ENCODE data around the gene USP49. TPM values are rescaled to one million over a fixed set of nuclear protein-coding genes. Genes with fewer than 3 reads are reported as not detected.

USP49 gene
- total and polyA plus RNA-seq, 2 of the 4 experiments (the other 2 are of a cell fraction): 1.4 to 2.1 TPM

DNA sequence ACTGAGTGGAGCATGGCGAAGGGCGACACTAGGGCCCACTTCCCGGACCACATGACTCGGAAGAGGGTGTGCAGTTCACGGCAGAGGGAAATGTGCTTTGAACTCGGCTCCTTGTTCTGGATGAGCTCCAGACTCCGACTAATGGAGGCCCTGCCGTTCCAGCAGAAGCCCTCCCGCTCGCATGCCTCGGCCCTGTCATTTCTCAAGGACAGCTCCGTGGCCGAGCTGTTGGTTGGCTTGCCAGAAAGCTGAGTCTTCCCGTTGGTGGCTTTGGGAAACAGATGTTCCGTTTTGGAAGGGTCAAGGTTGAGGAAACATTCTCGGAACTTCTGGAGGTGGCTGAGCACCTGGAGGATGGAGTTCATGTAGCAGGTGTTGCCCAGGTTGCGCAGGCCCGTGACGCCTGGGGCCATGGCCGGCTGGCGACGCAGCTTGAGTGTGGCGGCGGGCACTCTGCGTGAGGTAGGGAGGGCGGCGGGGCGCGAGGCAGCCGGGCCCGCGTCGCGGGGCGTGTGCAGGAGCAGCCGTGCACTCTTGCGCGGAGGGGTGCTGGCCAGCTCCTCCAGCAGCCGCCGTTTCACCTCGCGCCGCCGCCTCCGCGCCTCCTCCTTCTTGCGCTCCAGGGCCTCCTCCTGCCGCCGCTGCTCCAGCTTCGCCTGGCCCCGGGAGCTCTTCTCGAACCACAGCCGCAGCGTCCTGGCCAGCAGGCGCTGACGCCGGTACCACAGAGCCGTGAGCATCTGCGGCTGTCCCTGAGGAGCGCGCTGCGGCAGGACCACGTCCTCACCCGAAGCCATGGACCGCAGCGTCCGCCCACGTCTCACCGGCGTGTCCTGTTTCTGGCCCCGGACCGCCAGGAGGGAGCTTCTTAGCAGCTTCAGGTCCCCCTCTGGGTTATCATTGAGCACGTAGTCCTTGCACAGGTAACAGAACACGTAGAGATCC, 89.1 kb downstream of the USP49 start:
- ATAC-seq (ENCODE audit: low read depth) (no peak), DNase-seq (no peak)
- Histone ChIP-seq H3K9me1 (ENCODE audit: insufficient read depth, low read length) (no peaks in the 10 kb centered on the region), H3K4me1 (ENCODE audit: control insufficient read depth, insufficient read depth, low read length) (no peaks in the 10 kb centered on the region), H3K36me3 (ENCODE audit: control insufficient read depth, insufficient read depth, low read length) (peaks cover 13% of the 10 kb centered on the region), H3K4ac (ENCODE audit: low read depth, low read length) (no peak overlapping the region), H3K4me3 (ENCODE audit: insufficient read depth, low read depth, low read length) (no peak overlapping the region), H2BK5ac (ENCODE audit: low read depth, low read length, poor library complexity, severe bottlenecking) (no peak overlapping the region), H2BK120ac (ENCODE audit: low read depth, low read length) (no peak overlapping the region), H3K27me3 (ENCODE audit: control insufficient read depth, insufficient read depth, low read length) (no peaks in the 10 kb centered on the region), H2AK9ac (replicated peaks; ENCODE audit: low read depth, low read length, poor library complexity) (no peak overlapping the region), H3K9me3 (ENCODE audit: control insufficient read depth, insufficient read depth, low read length) (no peaks in the 10 kb centered on the region), H3K79me1 (ENCODE audit: low read depth in 1 of 2, low read length in 2 of 2) (no peaks in the 10 kb centered on the region; a peak in 1 of 4 replicates), H3K9ac (ENCODE audit: low read depth, low read length) (no peak overlapping the region), H3K14ac (replicated peaks; ENCODE audit: low read depth, low read length) (no peak overlapping the region), H4K91ac (ENCODE audit: insufficient read depth, low read depth, low read length) (no peak overlapping the region), H4K20me1 (ENCODE audit: insufficient read depth, low read length) (no peaks in the 10 kb centered on the region), H2BK15ac (ENCODE audit: low read depth, low read length) (no peak overlapping the region), H3K56ac (ENCODE audit: extremely low read depth, insufficient read depth, low read length) (no peak overlapping the region), H3K18ac (ENCODE audit: low read depth, low read length) (no peak overlapping the region), H2BK20ac (ENCODE audit: low read depth, low read length) (no peak overlapping the region), H2AK5ac (ENCODE audit: low read depth, low read length) (no peak overlapping the region), H4K8ac (ENCODE audit: low read depth in 2 of 2, low read length in 2 of 2) (no peak overlapping the region), H3K4me2 (ENCODE audit: low read depth, low read length) (no peak overlapping the region), H4K5ac (ENCODE audit: low read depth, low read length) (no peak overlapping the region), H2AFZ (replicated peaks; ENCODE audit: low read length, poor library complexity) (no peak overlapping the region), H3K27ac (ENCODE audit: insufficient read depth, low read length) (no peak overlapping the region), H3K23ac (ENCODE audit: low read depth, low read length) (no peak overlapping the region)
- ChIA-PET POLR2A (ENCODE audit: unreplicated experiment) (no interaction called here), CTCF (no interaction called here)
- in situ Hi-C loops (cut with MboI; ENCODE audit: low sequenced_read_pairs) (no loop called here), intact Hi-C loops (cut with micrococcal nuclease) (no loop called here), dilution Hi-C loops (cut with HindIII; ENCODE audit: low sequenced_read_pairs, unreplicated experiment) (no loop called here)
- WGBS, 2 experiments (ENCODE audit: extremely low coverage in 2 of 2, insufficient read length in 1 of 2): 93% methylated on average over 51 of the region's 74 CpGs; no CpG with 5 or more reads in 1 of the 2 experiments
- no TSS peak for BruUV-seq (replicated peaks)
- TF ChIP-seq, protein P1, sequence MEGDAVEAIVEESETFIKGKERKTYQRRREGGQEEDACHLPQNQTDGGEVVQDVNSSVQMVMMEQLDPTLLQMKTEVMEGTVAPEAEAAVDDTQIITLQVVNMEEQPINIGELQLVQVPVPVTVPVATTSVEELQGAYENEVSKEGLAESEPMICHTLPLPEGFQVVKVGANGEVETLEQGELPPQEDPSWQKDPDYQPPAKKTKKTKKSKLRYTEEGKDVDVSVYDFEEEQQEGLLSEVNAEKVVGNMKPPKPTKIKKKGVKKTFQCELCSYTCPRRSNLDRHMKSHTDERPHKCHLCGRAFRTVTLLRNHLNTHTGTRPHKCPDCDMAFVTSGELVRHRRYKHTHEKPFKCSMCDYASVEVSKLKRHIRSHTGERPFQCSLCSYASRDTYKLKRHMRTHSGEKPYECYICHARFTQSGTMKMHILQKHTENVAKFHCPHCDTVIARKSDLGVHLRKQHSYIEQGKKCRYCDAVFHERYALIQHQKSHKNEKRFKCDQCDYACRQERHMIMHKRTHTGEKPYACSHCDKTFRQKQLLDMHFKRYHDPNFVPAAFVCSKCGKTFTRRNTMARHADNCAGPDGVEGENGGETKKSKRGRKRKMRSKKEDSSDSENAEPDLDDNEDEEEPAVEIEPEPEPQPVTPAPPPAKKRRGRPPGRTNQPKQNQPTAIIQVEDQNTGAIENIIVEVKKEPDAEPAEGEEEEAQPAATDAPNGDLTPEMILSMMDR (conservative IDR thresholded peaks at IDR 0.05; ENCODE audit: low read depth, low read length): no peak
- TF ChIP-seq CEBPB (IDR thresholded peaks at IDR 0.05; ENCODE audit: low read depth, low read length): no peak
- TF ChIP-seq RFX5 (IDR thresholded peaks at IDR 0.05; ENCODE audit: low read depth, low read length): no peak
- TF ChIP-seq POLR2A (IDR thresholded peaks at IDR 0.05; ENCODE audit: low read depth, low read length): no peak
- TF ChIP-seq, protein P2, sequence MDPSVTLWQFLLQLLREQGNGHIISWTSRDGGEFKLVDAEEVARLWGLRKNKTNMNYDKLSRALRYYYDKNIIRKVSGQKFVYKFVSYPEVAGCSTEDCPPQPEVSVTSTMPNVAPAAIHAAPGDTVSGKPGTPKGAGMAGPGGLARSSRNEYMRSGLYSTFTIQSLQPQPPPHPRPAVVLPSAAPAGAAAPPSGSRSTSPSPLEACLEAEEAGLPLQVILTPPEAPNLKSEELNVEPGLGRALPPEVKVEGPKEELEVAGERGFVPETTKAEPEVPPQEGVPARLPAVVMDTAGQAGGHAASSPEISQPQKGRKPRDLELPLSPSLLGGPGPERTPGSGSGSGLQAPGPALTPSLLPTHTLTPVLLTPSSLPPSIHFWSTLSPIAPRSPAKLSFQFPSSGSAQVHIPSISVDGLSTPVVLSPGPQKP (IDR thresholded peaks at IDR 0.05; ENCODE audit: borderline replicate concordance, low read depth, low read length): no peak
- TF ChIP-seq MXI1 (IDR thresholded peaks at IDR 0.05; ENCODE audit: borderline replicate concordance, low read depth, low read length): no peak
- no peak for TF ChIP-seq SMC3 (IDR thresholded peaks at IDR 0.05; ENCODE audit: low read depth, low read length)
- TF ChIP-seq BHLHE40 (IDR thresholded peaks at IDR 0.05; ENCODE audit: low read depth, low read length): no peak
- TF ChIP-seq RCOR1 (IDR thresholded peaks at IDR 0.05; ENCODE audit: insufficient replicate concordance, low read length): no peak
- TF ChIP-seq, protein P3, sequence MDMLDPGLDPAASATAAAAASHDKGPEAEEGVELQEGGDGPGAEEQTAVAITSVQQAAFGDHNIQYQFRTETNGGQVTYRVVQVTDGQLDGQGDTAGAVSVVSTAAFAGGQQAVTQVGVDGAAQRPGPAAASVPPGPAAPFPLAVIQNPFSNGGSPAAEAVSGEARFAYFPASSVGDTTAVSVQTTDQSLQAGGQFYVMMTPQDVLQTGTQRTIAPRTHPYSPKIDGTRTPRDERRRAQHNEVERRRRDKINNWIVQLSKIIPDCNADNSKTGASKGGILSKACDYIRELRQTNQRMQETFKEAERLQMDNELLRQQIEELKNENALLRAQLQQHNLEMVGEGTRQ (IDR thresholded peaks at IDR 0.05; ENCODE audit: low read depth, low read length): no peak
- TF ChIP-seq RAD21 (IDR thresholded peaks at IDR 0.05; ENCODE audit: low read length): no peak
- TF ChIP-seq CHD1 (IDR thresholded peaks at IDR 0.05; ENCODE audit: low read depth, low read length): no peak
- no peak for TF ChIP-seq MAZ (IDR thresholded peaks at IDR 0.05; ENCODE audit: borderline replicate concordance, low read depth, low read length)

Measured in IMR-90 (cell line).